Ascending aorta (tissue), 2 donors: ENCODE measurements around the gene PCDHB10. TPM values are rescaled to one million over a fixed set of nuclear protein-coding genes. Genes with fewer than 3 reads are reported as not detected.
"Not testable (repeated sequence)": the region's sequence is repeated elsewhere in the genome, so short reads cannot be mapped to it uniquely, and the experiment has no call there.

Experiments used
- DNase-seq, 2 donors: peaks; one replicate each; pipeline ENCODE4 v3.0.0-alpha.2; 2019; ENCODE audit warnings: low spot score in 2 of 2
- H3K27ac ChIP-seq, 2 donors: fragments of 200-600 bp; sonication (generic); one replicate each; pipeline ENCODE4 v1.5.1; 2016 to 2017; ENCODE audit warnings: mild to moderate bottlenecking in 1 of 2
- H3K27me3 ChIP-seq: fragments of 200-600 bp; sonication (generic); one replicate; pipeline ENCODE4 v1.5.1; 2017
- H3K36me3 ChIP-seq, 2 donors: fragments of 200-600 bp; sonication (generic); one replicate each; pipeline ENCODE4 v1.5.1; 2016
- H3K4me1 ChIP-seq, 2 donors: fragments of 200-600 bp; sonication (generic); one replicate each; pipeline ENCODE4 v1.5.1; 2016 to 2017; ENCODE audit warnings: mild to moderate bottlenecking in 1 of 2
- H3K4me3 ChIP-seq, 2 donors: fragments of 200-600 bp; sonication (generic); one replicate each; pipeline ENCODE4 v1.5.1; 2016 to 2017; ENCODE audit warnings: mild to moderate bottlenecking in 1 of 2
- H3K9me3 ChIP-seq, 2 donors: fragments of 200-600 bp; sonication (generic); one replicate each; pipeline ENCODE4 v1.5.1; 2016
- intact Hi-C: fragments of 100-400 bp; cut with DNase I; formaldehyde crosslinking; loops from one replicate; pipeline ENCODE4 v1.15.1; 2023
- total RNA-seq: library from RNA; depleted of rRNA; stranded (reverse); fragments of >200 nt; gene quantifications from one replicate; pipeline ENCODE4 v1.1.0, GENCODE V29; 2016
- TF ChIP-seq, protein P1 (sequence below), 3 experiments: fragments of 200-600 bp in 2 of 3; fragments of 450-650 bp in 1 of 3; sonication (generic) in 2 of 3; IDR thresholded peaks; one replicate each; pipeline ENCODE4 v1.5.1; 2016 to 2019; ENCODE audit warnings: antibody characterized with exemption in 3 of 3, mild to moderate bottlenecking in 1 of 3, moderate library complexity in 1 of 3

Gene PCDHB10
- total RNA-seq, 1 donor from 2014 or later = 0.21 TPM

DNA sequence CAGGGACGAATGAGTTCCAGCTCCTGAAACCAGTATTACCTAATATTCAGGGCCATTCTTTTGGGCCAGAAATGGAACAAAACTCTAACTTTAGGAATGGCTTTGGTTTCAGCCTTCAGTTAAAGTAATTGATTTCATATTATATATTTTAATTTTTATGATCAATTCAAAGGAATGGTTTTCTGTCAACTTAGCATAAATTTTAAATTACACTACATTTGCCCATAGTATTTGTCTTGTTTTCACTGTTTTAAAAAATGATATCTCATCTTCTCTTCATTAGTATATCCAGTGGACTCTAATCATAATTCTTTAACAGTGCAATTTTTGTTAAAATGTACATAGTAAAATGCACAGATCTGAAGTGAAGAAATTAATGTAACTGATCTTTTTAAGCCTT is 11.8 kb upstream of the PCDHB10 start:
- H3K9me3 ChIP-seq = peaks cover 30 to 75% of the 10 kb centered on the region in 2 donors
- intact Hi-C loops = no loop called here

DNA sequence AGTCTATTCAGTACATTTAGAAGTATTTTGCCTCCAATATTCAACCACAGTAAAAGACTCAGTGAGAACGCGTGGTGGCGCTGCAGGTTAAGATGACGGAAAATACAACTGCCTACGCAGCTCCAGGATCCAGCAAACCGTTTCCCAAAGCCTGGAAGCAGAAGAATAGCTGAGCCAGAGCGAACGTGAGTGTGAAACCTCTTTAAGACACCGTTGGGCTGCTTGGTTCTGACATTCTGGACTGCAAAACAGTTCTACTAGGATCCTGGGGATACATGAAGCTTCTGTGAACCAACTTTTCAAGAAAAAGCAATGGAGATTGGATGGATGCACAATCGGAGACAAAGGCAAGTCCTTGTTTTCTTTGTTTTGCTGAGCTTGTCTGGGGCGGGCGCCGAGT is 9.9 kb upstream of the PCDHB10 start, which contains the start of gene PCDHB16:
PCDHB16 (plus strand) TSS at position 140 of the 400 bp plus-strand sequence; CDS start at position 313, 173 bp downstream.
- peak within 1 kb of the TSS; percentile 44 to 58 for H3K4me3 ChIP-seq
- TF ChIP-seq, protein P1, sequence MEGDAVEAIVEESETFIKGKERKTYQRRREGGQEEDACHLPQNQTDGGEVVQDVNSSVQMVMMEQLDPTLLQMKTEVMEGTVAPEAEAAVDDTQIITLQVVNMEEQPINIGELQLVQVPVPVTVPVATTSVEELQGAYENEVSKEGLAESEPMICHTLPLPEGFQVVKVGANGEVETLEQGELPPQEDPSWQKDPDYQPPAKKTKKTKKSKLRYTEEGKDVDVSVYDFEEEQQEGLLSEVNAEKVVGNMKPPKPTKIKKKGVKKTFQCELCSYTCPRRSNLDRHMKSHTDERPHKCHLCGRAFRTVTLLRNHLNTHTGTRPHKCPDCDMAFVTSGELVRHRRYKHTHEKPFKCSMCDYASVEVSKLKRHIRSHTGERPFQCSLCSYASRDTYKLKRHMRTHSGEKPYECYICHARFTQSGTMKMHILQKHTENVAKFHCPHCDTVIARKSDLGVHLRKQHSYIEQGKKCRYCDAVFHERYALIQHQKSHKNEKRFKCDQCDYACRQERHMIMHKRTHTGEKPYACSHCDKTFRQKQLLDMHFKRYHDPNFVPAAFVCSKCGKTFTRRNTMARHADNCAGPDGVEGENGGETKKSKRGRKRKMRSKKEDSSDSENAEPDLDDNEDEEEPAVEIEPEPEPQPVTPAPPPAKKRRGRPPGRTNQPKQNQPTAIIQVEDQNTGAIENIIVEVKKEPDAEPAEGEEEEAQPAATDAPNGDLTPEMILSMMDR (IDR thresholded peaks at IDR 0.05) = peak in 2 of 3 experiments; percentile 26 to 41

More for the DNA sequence above, 11.8 kb upstream of the PCDHB10 start:
- DNase-seq = no peak
- Histone ChIP-seq H3K4me3 (no peak overlapping the region), H3K27ac (no peak overlapping the region), H3K27me3 (no peaks in the 10 kb centered on the region), H3K4me1 (no peaks in the 10 kb centered on the region), H3K36me3 (no peaks in the 10 kb centered on the region)
- TF ChIP-seq, protein P1 (IDR thresholded peaks at IDR 0.05) = no peak

DNA sequence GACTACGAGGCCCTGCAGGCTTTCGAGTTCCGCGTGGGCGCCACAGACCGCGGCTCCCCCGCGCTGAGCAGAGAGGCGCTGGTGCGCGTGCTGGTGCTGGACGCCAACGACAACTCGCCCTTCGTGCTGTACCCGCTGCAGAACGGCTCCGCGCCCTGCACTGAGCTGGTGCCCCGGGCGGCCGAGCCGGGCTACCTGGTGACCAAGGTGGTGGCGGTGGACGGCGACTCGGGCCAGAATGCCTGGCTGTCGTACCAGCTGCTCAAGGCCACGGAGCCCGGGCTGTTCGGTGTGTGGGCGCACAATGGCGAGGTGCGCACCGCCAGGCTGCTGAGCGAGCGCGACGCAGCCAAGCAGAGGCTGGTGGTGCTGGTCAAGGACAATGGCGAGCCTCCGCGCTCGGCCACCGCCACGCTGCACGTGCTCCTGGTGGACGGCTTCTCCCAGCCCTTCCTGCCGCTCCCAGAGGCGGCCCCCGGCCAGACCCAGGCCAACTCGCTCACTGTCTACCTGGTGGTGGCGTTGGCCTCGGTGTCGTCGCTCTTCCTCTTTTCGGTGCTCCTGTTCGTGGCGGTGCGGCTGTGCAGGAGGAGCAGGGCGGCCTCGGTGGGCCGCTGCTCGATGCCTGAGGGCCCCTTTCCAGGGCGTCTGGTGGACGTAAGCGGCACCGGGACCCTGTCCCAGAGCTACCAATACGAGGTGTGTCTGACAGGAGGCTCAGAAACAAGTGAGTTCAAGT is 7.9 kb upstream of the PCDHB10 start:
- peaks cover 40 to 75% of the 10 kb centered on the region in 2 donors for H3K9me3 ChIP-seq
- H3K4me1 ChIP-seq, H3K4me3 ChIP-seq, intact Hi-C loops, DNase-seq, H3K27me3 ChIP-seq, H3K36me3 ChIP-seq, H3K27ac ChIP-seq: not testable (repeated sequence)

More for the DNA sequence above, 9.9 kb upstream of the PCDHB10 start, which contains the start of gene PCDHB16:
- H3K4me1 ChIP-seq = no peaks in the 10 kb centered on the region
- no peaks in the 10 kb centered on the region for H3K36me3 ChIP-seq
- intact Hi-C loops = loop anchor here (2.0 kb wide), 1 partner anchor 377 kb away; no protein-coding TSS in a partner anchor
- H3K27ac ChIP-seq = peak within 1 kb of the TSS; percentile 45 to 57
- H3K9me3 ChIP-seq = peaks cover 32 to 75% of the 10 kb centered on the region in 2 donors
- no peaks in the 10 kb centered on the region for H3K27me3 ChIP-seq
- DNase-seq = peak in 1 of 2 donors; percentile 68

DNA sequence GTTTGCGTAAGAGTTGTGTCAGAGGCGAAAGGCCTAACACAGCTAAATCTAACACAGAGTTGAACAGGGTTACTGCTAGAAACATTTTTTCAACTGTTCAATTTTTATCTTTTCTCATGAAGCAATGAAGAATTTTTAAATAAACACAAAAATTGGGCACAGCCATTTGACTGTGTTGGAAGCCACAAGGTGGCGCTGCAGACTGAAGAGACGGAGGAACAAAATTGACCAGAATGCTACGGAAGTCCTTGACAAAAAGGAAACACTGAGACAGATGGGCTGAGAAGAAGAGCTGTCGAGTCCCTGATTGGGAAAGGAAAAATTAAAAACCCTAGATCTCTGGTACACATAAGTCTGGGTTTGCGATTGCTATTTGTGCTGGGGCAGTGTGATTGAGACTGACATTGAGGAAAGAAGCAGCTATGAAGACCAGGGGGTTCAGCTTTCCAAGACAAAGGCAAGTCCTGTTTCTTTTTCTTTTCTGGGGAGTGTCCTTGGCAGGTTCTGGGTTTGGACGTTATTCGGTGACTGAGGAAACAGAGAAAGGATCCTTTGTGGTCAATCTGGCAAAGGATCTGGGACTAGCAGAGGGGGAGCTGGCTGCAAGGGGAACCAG is 5.1 kb upstream of the PCDHB10 start, which contains the start of gene PCDHB9:
PCDHB9 (plus strand) TSS at position 265 of the 616 bp plus-strand sequence; CDS start at position 423, 158 bp downstream.
- no peaks in the 10 kb centered on the region for H3K27me3 ChIP-seq
- H3K36me3 ChIP-seq = no peaks in the 10 kb centered on the region
- H3K9me3 ChIP-seq = peaks cover 64 to 94% of the 10 kb centered on the region in 2 donors
- no peak for DNase-seq
- intact Hi-C loops = no loop called here
- no peaks in the 10 kb centered on the region for H3K4me1 ChIP-seq
- TF ChIP-seq, protein P1 (IDR thresholded peaks at IDR 0.05) = peak in 1 of 3 experiments; percentile 25
- no peak within 1 kb of the TSS for H3K4me3 ChIP-seq
- H3K27ac ChIP-seq = no peak within 1 kb of the TSS

DNA sequence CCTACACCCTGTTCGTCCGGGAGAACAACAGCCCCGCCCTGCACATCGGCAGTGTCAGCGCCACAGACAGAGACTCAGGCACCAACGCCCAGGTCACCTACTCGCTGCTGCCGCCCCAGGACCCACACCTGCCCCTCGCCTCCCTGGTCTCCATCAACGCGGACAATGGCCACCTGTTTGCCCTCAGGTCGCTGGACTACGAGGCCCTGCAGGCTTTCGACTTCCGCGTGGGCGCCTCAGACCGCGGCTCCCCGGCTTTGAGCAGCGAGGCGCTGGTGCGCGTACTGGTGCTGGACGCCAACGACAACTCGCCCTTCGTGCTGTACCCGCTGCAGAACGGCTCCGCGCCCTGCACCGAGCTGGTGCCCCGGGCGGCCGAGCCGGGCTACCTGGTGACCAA is 3.5 kb upstream of the PCDHB10 start:
- H3K4me1 ChIP-seq, H3K4me3 ChIP-seq, H3K36me3 ChIP-seq, intact Hi-C loops, H3K27ac ChIP-seq, H3K27me3 ChIP-seq, DNase-seq: not testable (repeated sequence)
- H3K9me3 ChIP-seq = peaks cover 66 to 95% of the 10 kb centered on the region in 2 donors

DNA sequence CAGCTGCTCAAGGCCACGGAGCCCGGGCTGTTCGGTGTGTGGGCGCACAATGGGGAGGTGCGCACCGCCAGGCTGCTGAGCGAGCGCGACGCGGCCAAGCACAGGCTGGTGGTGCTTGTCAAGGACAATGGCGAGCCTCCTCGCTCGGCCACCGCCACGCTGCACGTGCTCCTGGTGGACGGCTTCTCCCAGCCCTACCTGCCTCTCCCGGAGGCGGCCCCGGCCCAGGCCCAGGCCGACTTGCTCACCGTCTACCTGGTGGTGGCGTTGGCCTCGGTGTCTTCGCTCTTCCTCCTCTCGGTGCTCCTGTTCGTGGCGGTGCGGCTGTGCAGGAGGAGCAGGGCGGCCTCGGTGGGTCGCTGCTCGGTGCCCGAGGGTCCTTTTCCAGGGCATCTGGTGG is 3.0 kb upstream of the PCDHB10 start:
- H3K27ac ChIP-seq, DNase-seq, H3K4me3 ChIP-seq, H3K36me3 ChIP-seq, H3K27me3 ChIP-seq, intact Hi-C loops, H3K4me1 ChIP-seq: not testable (repeated sequence)
- H3K9me3 ChIP-seq = peaks cover 65 to 94% of the 10 kb centered on the region in 2 donors

DNA sequence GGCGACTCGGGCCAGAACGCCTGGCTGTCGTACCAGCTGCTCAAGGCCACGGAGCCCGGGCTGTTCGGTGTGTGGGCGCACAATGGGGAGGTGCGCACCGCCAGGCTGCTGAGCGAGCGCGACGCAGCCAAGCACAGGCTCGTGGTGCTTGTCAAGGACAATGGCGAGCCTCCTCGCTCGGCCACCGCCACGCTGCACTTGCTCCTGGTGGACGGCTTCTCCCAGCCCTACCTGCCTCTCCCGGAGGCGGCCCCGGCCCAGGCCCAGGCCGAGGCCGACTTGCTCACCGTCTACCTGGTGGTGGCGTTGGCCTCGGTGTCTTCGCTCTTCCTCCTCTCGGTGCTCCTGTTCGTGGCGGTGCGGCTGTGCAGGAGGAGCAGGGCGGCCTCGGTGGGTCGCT is 2.2 kb downstream of the PCDHB10 start:
- DNase-seq, H3K4me3 ChIP-seq, intact Hi-C loops, H3K27me3 ChIP-seq, H3K36me3 ChIP-seq, H3K27ac ChIP-seq, H3K4me1 ChIP-seq: not testable (repeated sequence)
- H3K9me3 ChIP-seq = peaks cover 62 to 95% of the 10 kb centered on the region in 2 donors
